ENCODE results near the gene SPARCL1. TPM values are rescaled to one million over a fixed set of nuclear protein-coding genes. Genes with fewer than 3 reads are reported as not detected.
A peak's percentile ranks its signal among the peaks of the same experiment; 100 is the strongest.

SPARCL1 gene
- total and polyA plus RNA-seq, 10 of the 15 experiments (the other 5 are each of a cell fraction or from before 2014, with no cell fraction given) = 0.10 to 1.1 TPM; not detected in 8

- TF ChIP-seq MTA2 (IDR thresholded peaks at IDR 0.05; ENCODE audit: low read depth) (0 out of 2 replicates have a peak, but pooled peaks have one; percentile 22), FOXK2 (IDR thresholded peaks at IDR 0.05) (no peak), SP1 (IDR thresholded peaks at IDR 0.05; ENCODE audit: low read depth, low read length) (no peak), SIX5 (IDR thresholded peaks at IDR 0.05; ENCODE audit: low read depth, low read length, severe bottlenecking) (peak; percentile 3), NRF1 (conservative IDR thresholded peaks at IDR 0.05; ENCODE audit: low read depth, low read length) (no peak), CBX5 (IDR thresholded peaks at IDR 0.05; ENCODE audit: low read depth) (no peak), MYC (IDR thresholded peaks at IDR 0.05; ENCODE audit: insufficient read depth, insufficient read length, insufficient replicate concordance, low read length, severe bottlenecking) (no peak), JUND (IDR thresholded peaks at IDR 0.05; ENCODE audit: low read depth, low read length) (no peak), CREB1 (IDR thresholded peaks at IDR 0.05; ENCODE audit: low read depth) (no peak), CBFB (IDR thresholded peaks at IDR 0.05; ENCODE audit: low read depth) (no peak), KLF5 (IDR thresholded peaks at IDR 0.05; ENCODE audit: partially characterized antibody) (no peak), YY1 (IDR thresholded peaks at IDR 0.05; ENCODE audit: low read depth, low read length) (no peak), ZNF207 (IDR thresholded peaks at IDR 0.05; ENCODE audit: borderline replicate concordance) (no peak), MEF2A (IDR thresholded peaks at IDR 0.05; ENCODE audit: insufficient read depth, low read depth, low read length) (no peak), NFYA (IDR thresholded peaks at IDR 0.05; ENCODE audit: borderline replicate concordance, low read depth, low read length) (no peak), ZNF274 (IDR thresholded peaks at IDR 0.05; ENCODE audit: insufficient read depth, insufficient read length) (no peak)
- TF ChIP-seq, protein P1, sequence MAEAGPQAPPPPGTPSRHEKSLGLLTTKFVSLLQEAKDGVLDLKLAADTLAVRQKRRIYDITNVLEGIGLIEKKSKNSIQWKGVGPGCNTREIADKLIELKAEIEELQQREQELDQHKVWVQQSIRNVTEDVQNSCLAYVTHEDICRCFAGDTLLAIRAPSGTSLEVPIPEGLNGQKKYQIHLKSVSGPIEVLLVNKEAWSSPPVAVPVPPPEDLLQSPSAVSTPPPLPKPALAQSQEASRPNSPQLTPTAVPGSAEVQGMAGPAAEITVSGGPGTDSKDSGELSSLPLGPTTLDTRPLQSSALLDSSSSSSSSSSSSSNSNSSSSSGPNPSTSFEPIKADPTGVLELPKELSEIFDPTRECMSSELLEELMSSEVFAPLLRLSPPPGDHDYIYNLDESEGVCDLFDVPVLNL (IDR thresholded peaks at IDR 0.05; ENCODE audit: low read depth, low read length) = no peak
- TF ChIP-seq, protein P2, sequence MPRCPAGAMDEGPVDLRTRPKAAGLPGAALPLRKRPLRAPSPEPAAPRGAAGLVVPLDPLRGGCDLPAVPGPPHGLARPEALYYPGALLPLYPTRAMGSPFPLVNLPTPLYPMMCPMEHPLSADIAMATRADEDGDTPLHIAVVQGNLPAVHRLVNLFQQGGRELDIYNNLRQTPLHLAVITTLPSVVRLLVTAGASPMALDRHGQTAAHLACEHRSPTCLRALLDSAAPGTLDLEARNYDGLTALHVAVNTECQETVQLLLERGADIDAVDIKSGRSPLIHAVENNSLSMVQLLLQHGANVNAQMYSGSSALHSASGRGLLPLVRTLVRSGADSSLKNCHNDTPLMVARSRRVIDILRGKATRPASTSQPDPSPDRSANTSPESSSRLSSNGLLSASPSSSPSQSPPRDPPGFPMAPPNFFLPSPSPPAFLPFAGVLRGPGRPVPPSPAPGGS (IDR thresholded peaks at IDR 0.05; ENCODE audit: borderline replicate concordance, insufficient read depth, low read depth, low read length, poor library complexity, severe bottlenecking) = no peak
These were observed 29.6 kb downstream of the SPARCL1 start (continued) for GRCh38 chr4:87499403-87500091.

Data from GM12878 (cell line).